SH-SY5Y (cell line): ENCODE measurements around the gene MORF4L1.

Source experiments
- GATA2 ChIP-seq: IDR thresholded peaks from 2 replicates; pipeline ENCODE4 v1.6.1; 2011; ENCODE audit warnings: mild to moderate bottlenecking, low read depth, low read length
- GATA3 ChIP-seq: IDR thresholded peaks from 2 replicates; pipeline ENCODE4 v1.6.1; 2011; ENCODE audit warnings: low read depth, mild to moderate bottlenecking, low read length, moderate library complexity

Gene MORF4L1

DNA sequence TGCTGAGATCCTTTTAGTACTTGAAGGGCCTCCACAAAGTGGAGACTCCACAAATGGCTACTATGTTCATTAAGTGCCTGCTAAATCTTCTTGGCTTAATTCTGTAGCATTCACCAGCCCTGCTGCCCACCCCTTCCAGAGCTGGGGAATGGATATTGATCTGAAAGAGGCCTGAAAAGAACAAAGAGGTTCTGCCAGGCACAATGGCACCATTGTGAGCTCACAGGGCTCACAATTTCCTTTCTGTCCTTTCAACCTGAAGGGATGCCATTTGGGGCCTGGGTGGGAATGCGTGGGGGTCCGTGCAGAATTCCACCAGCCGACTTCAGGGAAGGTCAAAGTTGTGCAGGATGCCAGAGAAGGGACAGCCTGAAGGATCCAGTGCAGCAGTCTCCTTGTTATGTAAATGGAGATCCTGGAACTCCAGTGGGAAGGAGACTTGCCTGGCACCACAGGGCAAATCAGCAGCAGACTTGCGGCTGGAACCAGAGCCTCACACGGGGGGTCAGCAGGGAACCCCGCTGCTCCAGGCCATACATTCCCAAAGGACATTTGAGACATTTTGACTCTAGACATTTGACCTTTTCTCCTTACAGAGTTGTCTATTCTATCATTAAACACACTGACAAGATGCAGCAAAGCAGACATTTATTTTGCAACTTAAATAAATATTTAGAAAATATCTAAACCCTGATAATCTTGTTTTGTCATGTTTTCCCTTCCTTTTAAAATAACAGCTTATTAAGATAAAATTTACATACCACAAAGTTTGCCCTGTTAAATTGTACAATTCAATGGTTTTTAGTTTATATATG, 21.5 kb upstream of the MORF4L1 start:
- TF ChIP-seq GATA2, result no peak
- no peak for TF ChIP-seq GATA3

DNA sequence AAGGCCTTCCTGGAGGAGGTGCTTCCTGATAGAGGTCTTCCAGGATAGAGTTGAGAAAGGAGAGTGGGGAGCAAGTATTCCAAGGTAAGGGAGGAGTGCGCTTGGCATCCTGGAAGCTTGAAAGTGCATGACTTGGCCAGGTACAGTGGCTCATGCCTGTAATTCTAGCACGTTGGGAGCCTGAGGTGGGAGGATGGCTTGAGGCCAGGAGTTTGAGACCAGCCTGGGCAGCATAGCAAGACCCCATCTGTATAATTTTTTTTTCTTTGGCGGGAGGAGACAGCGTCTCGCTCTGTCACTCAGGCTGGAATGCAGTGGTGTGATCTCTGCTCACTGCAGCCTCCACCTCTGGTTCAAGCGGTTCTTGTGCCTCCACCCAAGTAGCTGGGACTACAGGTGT, 19.2 kb upstream of the MORF4L1 start:
- TF ChIP-seq GATA3 (no peak), GATA2 (no peak)

DNA sequence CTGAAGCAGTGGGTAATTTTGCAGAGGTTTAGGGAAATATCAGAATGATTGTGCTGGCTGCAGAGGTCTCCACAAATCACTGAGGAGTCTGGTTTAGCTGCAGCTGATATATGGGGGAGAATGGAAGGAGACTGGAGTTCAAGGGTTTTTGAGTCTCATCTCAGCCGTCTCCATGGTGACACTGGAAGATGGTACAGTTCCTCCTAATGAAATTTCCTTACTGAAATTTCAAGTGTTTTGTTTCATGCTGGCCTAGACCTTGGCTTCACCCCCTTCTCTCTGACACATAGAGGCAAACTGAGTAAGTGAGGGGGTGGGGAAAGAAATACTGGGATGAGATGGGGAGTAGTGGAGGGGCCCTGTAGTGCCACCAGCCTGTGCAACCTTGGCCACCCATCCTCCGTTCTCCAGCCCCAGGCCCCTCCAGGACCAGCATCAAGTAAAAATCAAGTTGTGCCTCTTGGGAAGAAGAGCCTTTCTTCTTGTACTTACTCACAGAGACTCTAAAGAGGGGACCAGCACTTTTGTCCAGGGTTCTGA, 17.8 kb upstream of the MORF4L1 start:
- TF ChIP-seq GATA3 (no peak), GATA2 (no peak)

DNA sequence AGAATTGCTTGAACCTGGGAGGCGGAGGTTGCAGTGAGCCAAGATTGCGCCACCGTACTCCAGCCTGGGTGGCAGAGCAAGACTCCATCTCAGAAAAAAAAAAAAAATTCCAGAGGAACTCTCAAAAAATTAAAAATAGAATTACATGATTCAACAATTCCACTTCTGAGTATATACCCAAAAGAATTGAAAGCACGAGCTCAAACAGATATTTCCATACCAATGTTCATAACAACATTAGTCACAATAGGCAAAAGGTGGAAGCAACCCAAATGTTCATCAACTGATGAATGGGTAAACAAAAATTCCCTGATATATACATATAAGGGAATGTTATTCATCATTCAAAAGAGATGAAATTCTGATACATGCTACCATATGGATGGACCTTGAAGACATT, 16.9 kb upstream of the MORF4L1 start:
- no peak for TF ChIP-seq GATA2
- TF ChIP-seq GATA3, result no peak

DNA sequence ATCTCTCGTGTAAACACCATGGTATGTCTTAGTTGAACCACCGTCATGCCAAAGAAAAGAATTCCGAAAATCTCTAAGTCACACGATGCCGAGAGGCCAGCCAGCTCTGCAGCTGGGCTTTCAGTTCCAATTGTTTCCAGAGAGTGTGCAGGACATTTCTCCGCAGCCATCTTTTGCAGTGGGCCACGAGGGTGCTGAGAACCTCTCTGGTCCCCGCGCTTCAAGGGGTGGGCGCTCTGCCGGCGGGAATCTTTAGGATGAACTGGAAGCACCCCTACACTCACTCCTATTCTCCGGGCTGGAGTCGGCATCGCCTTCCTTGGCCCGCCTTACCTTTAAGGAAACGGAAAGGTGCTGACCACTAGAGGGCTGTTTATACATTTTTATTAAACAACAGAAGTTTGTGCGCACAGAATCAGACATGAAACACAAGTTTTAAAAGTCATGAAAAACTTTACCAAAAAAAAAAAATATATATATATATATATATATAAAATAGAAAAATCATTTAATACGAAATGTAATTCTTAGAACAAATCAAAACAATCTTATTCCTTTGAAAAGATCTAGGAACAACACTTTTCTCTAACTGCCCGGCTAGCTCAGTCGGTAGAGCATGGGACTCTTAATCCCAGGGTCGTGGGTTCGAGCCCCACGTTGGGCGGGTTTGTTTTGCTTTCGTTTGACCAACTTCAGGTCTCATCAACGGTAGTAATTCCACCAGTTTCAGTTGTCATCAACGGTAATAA, 12.5 kb upstream of the MORF4L1 start:
- no peak for TF ChIP-seq GATA3
- no peak for TF ChIP-seq GATA2

DNA sequence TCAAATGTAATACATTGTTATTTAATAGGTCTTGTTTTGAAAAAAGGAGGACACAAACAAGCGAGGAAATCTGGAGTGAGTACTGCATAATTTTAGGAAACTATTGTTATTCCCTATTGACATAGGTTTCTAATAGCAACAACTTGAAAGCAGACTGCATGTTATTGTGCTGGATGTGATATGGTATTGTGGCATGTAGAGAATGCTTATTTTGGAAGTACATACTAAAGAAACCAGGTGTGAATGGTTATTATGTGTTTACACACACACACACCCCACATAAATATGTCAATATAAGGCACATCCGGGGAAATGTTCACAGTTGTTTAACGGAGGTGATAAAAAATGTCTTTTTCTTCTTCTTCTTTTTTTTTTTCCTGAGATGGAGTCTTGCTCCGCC, 5.9 kb upstream of the MORF4L1 start:
- TF ChIP-seq GATA2 (no peak), GATA3 (no peak)

DNA sequence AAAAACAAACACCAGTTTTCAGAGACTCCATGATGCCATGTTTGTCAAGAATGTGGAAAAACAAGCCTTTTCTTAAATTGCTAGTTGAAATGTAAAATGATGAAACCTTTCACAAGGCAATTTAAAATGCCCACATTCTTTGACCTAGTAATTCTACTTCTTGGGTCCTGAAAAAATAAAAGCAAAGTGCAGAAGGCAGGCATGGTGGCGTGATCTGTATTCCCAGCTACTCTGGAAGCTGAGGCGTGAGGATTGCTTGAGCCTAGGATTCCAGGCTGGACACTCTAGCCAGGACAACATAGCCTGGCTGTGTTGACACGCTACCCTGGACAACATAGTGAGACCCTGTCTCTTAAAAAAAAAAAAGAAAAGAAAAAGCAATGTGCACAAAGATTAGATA, 4.3 kb upstream of the MORF4L1 start:
- no peak for TF ChIP-seq GATA3
- no peak for TF ChIP-seq GATA2

DNA sequence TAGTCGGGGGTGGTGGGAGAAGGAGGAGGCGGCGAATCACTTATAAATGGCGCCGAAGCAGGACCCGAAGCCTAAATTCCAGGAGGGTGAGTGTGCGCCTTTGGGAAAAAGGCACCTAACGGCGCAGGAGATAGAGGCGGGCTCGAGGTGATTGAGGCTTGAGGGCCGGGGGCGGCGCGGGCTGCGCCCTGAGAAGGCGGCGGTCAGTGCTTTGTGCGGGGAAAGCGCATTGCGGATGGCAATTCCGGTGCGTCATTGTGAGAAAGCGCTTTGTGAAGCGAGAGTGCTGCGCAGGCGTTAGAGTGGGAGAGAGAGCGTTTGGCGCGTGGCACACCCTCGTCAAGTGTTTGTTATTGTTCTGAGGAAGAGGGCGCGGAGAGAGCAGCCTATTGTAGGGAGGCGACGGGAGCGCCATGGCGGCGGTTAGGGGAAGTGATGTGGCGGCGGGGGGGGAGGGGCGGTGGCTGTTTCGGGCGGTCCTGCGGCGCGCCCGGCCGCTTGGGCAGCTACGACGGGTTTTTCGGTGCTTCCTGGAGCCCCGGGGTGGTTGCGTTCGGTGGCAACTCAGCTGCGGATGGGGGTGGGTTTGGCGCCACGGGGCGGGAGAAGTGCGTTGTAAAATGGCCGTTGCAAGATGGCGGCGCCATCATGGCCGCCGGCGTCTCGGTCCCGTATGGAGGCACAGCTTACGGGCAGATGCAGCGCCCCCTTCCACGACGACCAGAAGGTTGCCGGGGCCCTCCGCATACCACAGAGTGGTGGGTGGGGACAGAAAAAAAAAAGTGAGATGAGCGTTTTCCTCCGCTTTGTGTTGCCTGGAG, 492 bp downstream of the MORF4L1 start:
- TF ChIP-seq GATA3 (no peak), GATA2 (no peak)

DNA sequence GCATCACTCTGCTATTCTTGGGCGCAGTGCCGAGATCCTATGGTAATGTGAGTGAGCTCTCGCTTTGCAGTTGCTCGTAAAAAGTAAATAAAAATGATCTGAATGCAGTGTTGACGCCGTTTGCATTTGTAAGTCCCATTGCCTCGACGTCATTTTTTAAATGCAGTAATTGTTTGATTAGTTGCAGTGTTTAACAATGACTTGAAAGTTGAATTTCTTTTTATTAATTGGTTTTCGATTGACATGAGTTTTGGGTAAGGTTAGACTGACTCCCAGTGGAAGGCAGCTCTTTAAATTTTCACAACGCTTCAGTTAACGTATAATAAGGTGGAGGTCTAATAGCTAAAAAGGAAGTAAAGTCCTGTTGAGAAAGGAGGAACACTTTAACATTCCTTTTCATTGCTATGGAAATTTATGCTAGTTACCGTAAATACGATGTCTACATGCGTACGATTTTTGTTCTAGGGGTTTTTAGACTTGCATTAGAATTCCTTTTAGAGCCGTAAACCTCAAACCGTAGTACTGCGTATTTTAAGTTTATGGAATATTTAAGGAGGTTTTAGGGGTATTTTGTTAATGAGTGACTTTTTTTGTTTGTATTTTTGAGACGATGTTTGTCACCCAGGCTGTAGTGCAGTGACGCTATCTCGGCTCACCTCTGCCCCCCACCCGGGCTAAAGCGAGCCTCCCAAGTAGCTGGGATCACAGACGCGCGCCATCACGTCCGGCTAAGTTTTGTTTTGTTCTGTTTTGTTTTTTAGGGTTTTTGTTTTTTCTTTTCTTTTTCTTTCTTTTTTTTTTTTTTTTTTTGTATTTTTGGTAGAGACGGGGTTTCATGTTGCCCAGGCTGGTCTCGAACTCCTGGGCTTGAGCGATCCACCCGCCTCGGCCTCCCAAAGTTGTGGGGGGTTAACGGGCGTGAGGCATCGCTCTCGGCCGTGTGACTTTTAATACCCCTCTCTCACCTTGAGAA, 1.4 kb downstream of the MORF4L1 start:
- TF ChIP-seq GATA2, result no peak
- no peak for TF ChIP-seq GATA3

DNA sequence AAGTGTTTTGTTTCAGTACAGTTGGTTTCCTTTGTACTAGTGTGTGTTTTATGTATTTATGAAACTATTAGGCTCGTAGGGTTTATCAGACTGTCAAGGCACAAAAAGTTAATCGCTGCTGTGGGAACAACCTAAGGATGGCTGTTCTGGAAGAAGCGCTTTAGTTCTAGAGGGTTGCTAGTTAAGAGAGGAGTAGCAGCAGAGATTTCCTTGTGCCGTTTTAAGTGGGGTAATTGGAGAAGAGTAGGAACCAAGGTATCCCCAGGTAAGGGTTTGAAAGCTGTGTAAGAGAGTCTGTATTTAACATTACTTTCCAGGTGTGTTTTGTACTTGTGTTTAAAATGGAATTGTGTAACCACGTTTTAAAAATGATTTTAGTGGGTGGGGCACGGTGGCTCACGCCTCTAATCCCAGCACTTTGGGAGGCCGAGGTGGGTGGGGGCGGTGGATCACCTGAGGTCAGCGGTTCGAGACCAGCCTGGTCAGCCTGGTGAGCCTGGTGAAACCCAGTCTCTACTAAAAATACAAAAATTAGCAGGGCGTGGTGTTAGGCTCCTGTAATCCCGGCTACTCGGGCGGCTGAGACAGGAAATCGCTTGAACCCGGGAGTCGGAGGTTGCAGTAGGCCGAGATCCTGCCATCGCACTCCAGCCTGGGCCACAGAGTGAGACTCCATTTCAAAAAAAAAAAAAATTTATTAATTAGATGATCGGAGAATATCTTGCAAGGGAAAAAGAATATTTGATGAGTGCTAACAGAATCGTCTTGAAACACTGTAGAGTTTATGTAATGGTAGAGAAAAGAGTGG, 2.6 kb downstream of the MORF4L1 start:
- no peak for TF ChIP-seq GATA3
- no peak for TF ChIP-seq GATA2

DNA sequence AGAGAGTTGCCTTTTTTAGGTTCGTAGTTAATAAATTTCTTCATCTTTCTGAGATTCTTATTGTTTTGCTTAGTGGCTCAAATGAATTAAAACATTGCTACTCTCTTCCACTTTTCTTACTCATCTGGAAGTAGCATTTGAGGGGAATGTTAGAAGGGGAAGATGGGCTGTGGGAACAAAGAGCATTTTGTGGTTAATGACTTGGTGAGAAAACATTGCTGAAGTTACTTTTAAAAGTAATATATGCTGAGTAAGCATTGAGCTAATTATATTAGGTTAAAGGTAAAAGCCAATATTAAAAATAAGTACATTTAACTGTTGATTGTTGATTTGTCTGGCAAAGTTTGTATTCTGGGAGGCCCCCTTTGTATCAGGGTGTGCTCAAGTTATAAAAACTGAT, 5.7 kb downstream of the MORF4L1 start:
- no peak for TF ChIP-seq GATA2
- no peak for TF ChIP-seq GATA3

DNA sequence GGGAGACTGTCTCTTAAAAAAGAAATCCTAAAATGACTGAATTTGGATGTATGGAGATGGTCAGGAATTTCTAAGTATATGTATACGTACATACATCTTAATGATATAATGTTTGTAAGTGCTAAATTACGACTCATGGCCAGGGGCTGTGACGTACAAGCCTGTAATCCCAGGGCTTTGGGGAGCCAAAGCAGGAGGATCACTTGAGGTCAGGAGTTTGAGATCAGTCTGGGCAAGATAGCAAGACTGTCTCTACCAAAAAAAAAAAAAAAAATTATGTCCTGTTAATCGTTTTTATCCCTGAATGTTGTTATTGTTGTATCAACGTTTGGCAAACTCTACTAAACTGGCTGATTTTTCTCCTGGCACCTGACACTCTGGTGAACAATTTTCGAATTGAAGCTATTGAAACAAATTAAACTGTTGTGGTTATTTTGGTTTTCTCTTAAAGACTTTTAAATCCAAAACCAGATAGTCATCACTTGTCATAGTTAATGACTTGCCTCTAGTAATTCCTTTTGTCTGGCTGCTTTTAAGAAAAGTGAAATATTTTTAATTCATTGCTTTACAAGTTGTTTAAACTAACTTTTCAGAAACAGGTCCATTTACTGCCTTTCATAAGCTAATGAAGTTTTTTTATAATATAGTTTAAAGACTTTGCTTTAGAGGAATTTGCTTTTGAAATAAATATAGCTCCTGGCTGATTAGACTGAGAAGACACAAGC, 7.0 kb downstream of the MORF4L1 start:
- TF ChIP-seq GATA3 (no peak), GATA2 (no peak)
